Measurements from ENCODE around the gene RAB8A.
"Not testable (repeated sequence)": the region's sequence is repeated elsewhere in the genome, so short reads cannot be mapped to it uniquely, and the experiment has no call there.

RAB8A gene

GRCh38 chr19:16077984-16078758 lies 33.5 kb upstream of the RAB8A start:
- no peak for DNase-seq (ENCODE audit: low read depth in 4 of 4, low spot score in 1 of 4)

DNA sequence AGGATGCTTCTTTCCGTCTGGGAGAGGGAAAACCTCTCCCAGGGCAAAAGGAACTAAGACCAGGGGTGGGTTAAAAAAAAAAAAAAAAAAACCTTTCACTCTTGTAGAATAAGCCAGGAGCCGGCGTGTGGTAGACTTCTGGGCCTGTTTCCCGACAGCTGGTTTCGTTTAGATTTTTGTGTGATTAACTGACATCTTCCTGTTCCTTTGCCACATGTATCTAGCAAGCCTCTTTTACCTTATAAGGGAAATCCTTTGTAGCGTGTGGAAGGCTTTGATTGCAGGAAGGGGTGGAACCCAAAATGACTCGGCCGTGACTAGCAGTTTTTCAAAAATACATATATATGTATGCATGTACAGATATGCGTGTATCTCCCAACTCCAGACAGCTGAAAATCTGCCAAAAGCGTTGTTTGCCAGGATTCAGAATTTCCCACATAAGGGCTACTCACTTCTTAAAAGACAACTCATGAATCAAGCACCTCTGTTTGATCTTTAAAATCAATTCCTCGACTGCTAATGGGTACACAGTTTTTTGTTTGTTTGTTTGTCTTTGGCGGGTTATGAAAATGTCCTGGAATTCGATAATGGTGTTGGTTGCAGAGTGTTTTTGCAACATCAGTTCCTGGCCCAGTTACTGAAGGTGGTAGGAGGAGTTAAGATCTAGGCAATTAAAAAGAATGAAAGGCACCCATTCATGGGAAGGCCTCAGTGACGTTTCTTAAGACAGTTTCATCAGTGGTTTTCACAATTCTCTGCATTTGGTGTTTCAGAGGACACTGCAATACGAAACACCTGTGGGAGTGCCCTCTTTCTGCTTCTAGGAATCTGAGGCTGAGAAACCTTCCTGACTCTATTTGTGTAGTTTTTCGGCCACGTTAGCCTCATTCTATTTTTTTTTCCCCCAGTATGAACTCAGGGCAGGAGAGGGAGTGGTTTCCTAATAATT lies 32.7 kb upstream of the RAB8A start:
- no peak for DNase-seq (ENCODE audit: low read depth in 4 of 4, low spot score in 1 of 4)

DNA sequence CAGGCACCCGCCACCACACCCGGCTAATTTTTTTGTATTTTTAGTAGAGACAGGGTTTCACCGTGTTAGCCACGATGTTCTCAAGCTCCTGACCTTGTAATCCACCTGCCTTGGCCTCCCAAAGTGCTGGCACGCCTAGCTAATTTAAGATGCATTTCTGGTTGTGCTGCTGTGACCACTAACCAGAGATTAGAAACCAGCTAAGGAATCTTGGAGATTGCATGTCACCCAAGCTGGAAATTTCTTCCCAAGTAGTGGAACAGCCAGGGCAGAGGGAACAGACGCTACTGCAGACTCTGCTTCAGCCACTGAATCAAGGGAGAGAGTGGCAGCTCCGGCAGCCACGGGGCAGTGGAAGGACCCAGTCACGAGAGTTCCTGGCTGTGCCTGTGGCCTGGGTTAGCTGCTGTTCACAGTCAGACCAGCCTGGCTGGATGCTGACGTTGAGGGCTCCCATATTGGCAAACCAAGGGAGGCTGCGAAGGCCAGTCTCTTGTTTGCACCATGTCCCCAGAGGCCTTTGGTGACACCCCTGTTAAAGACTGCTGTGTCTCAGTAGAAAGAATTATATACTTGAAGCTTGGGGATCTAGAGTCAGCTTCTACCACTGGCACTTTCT lies 27.5 kb upstream of the RAB8A start:
- DNase-seq (ENCODE audit: low read depth in 4 of 4, low spot score in 1 of 4) = no peak

GRCh38 chr19:16085115-16085514 lies 26.6 kb upstream of the RAB8A start:
- no peak for DNase-seq (ENCODE audit: low read depth in 4 of 4, low spot score in 1 of 4)

DNA sequence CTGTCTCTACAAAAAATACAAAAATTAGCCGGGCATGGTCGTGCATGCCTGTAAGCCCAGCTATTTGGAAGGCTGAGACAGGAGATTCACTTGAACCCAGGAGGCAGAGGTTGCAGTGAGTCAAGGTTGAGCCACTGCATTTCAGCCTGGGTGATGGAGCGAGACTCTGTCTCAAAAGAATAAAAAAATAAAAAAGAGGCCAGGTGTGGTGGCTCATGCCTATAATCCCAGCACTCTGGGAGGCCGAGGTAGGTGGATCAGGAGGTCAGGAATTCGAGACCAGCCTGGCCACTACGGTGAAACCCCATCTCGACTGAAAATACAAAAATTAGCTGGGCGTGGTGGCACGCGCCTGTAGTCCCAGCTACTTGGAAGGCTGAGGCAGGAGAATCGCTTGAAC lies 24.3 kb upstream of the RAB8A start:
- not testable (repeated sequence) for DNase-seq (ENCODE audit: low read depth in 4 of 4, low spot score in 1 of 4)

DNA sequence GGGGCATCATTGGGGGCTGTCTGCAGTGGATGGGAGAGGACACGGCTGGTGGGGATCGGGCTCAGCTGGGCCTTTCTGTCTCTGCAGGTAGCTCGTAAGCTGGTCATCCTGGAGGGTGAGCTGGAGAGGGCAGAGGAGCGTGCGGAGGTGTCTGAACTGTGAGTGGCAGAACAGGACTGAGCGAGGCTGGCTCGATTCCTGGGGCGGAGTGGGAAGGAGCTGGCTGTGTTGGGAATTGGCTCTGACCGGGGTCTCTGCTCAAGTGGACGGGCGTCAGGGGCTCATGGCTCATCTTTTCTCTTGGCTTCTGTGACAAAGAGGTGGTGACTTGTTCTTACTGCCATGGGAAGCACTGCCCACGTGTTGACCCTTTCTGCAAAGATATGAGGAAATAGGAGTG lies 23.7 kb upstream of the RAB8A start:
- no peak for DNase-seq (ENCODE audit: low read depth in 4 of 4, low spot score in 1 of 4)

GRCh38 chr19:16088351-16089009 lies 23.2 kb upstream of the RAB8A start:
- DNase-seq (ENCODE audit: low read depth in 4 of 4, low spot score in 1 of 4) = no peak

- no peak for DNase-seq (ENCODE audit: low read depth in 4 of 4, low spot score in 1 of 4)
Measured at GRCh38 chr19:16089010-16089846, 22.5 kb upstream of the RAB8A start.

- no peak for DNase-seq (ENCODE audit: low read depth in 4 of 4, low spot score in 1 of 4)
Measured at GRCh38 chr19:16091546-16092475, 19.9 kb upstream of the RAB8A start.

DNA sequence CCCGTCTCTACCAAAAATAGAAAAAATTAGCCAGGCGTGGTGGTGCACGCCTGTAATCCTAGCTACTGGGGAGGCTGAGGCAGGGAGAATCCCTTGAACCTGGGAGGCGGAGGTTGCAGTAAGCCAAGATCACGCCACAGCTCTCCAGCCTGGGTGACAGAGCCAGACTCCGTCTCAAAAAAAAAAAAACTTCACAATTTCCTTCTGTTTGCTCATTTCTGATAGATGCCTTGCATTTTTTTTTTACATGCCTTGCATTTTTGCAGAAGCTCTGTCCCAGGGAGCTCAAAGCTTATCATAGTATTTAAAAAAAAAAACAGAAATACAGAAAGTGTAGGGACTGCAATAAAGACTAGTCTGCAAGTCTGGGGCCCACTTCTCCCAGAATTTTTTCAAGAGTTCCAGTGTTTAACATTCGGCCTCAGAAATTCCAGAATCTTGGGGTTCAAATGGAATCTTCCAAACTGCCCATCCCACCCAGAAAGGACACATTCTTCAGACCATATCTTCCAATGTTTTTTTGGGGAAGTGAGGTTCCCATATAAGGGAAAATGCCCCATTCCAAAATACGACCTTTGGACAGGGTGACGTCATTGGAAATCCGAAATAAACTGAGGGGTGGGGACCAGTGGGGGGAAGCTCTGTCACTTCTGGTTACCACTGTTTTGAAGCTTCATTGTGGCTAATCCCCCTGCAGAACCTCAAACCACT lies 17.2 kb upstream of the RAB8A start:
- no peak for DNase-seq (ENCODE audit: low read depth in 4 of 4, low spot score in 1 of 4)

GRCh38 chr19:16095071-16095571 lies 16.6 kb upstream of the RAB8A start:
- no peak for DNase-seq (ENCODE audit: low read depth in 4 of 4, low spot score in 1 of 4)

GRCh38 chr19:16096280-16096855 lies 15.3 kb upstream of the RAB8A start:
- no peak for DNase-seq (ENCODE audit: low read depth in 4 of 4, low spot score in 1 of 4)

DNA sequence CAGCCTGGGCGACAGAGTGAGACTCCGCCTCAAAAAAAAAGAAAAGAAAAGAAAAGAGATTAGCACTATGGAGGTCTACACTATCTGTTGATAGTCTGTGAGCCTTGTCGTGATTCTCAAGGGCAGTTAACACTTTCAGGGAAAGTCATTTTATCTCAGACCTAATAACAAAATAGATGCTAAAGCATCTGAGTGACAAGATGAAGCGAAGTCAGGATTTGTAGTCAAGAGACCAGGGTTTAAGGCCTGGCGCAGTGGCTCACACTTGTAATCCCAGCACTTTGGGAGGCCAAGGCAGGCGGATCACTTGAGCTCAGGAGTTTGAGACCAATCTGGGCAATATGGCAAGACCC lies 13.3 kb upstream of the RAB8A start:
- DNase-seq (ENCODE audit: low read depth in 4 of 4, low spot score in 1 of 4) = no peak

DNA sequence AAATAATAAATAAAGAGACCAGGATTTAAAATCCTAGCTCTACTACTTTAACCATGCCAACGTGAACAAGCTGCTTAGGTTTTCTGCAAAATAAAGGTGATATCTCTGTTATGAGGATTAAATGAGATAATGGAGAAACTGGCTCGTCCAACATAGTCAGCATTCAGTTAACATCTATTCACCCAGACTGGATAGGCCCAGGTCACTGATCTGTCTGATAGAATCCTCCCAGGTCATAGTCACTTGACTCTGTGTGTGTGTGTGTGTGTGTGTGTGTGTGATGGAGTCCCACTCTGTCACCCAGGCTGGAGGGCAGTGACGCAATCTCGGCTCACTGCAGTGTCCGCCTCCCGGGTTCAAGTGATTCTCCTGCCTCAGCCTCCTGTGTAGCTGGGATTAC lies 12.9 kb upstream of the RAB8A start:
- no peak for DNase-seq (ENCODE audit: low read depth in 4 of 4, low spot score in 1 of 4)

DNA sequence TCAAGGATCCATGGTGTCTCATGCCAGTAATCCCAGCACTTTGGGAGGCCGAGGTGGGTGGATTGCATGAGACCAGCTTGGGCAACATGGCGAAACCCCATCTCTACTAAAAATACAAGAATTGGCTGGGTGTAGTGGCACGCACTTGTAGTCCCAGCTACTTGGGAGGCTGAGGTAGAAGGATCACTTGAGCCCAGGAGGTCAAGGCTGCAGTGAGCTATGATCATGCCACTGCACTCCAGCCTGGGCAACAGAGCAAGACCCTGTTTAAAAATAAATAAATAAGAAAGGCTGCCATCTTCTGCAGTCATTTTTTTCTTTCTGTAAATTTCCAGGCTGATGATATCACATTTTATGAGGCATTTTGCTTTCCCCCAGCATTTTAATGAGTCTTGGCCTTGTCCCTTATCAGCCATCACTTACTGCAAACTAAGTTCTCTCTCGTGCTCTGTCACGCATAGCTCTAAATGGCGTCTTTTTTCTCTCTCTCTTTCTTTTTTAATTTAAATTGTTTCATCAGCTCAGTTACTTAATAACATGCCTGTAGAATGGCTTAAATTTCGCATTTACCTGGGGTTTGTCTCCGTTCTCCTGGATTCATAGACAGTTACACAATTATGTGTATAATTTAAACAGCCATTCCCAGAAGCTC lies 12.2 kb upstream of the RAB8A start:
- DNase-seq (ENCODE audit: low read depth in 4 of 4, low spot score in 1 of 4) = not testable (repeated sequence)

DNA sequence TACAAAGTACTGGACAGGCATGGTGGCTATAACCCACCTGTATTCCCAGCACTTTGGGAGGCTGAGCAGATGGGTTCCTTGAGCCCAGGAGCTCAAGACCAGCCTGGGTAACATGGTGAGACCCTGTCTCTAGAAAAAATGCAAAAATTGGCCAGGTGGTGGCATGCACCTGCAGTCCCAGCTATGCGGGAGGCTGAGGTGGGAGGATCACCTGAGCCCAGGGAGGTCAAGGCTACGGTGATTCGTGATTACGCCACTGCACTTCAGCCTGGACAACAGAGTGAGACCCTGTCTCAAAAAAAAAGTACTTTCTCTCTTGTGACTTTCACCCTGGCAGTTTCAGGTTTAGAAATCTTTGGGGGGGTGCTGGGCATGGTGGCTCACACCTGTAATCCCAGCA lies 11.2 kb upstream of the RAB8A start:
- no peak for DNase-seq (ENCODE audit: low read depth in 4 of 4, low spot score in 1 of 4)

- no peak for DNase-seq (ENCODE audit: low read depth in 4 of 4, low spot score in 1 of 4)
Measured at GRCh38 chr19:16104722-16105121, 7.0 kb upstream of the RAB8A start.

DNA sequence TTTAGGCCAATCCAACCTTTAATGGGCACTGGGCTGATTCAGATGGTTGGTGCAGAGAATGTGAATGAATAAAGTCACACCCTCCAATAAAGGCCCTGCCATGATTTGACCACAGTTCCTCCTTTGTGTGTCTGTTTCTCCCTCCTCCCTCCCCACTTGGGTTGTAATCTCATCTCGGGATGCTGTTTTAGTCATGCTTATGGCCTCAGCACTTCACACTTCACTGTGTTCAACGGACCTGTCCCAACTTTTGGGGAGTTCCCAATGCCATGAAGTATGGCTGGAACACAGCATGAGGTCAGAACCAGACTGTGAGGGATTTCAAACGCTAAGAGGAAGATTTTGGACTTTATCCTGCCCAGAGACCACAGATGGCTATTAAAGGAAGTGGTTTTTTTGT lies 5.6 kb upstream of the RAB8A start:
- no peak for DNase-seq (ENCODE audit: low read depth in 4 of 4, low spot score in 1 of 4)
